H1 (cell line): ENCODE measurements around the gene CALD1. TPM values are rescaled to one million over a fixed set of nuclear protein-coding genes. Genes with fewer than 3 reads are reported as not detected.

Experiments
- CHD1 ChIP-seq: IDR thresholded peaks from 2 replicates; pipeline ENCODE4 v1.6.1; 2012; ENCODE audit warnings: low read depth, low read length, improper control_type of control experiment
- JUND ChIP-seq: IDR thresholded peaks from 2 replicates; pipeline ENCODE4 v1.6.1; 2011; ENCODE audit warnings: mild to moderate bottlenecking, improper control_type of control experiment, low read length
- SP2 ChIP-seq: IDR thresholded peaks from 2 replicates; pipeline ENCODE4 v1.6.1; 2012; ENCODE audit warnings: mild to moderate bottlenecking, low read length, inconsistent platforms
- SP4 ChIP-seq: IDR thresholded peaks from 2 replicates; pipeline ENCODE4 v1.6.1; 2012; ENCODE audit warnings: low read length, inconsistent platforms
- YY1 ChIP-seq: IDR thresholded peaks from 2 replicates; pipeline ENCODE4 v1.6.1; 2011; ENCODE audit warnings: low read depth, mild to moderate bottlenecking, low read length
- polyA plus RNA-seq, 7 experiments: library from polyadenylated mRNA; depleted of rRNA in 3 of 7; stranded (reverse) in 5 of 7; unstranded in 2 of 7; fragments of >200 nt in 5 of 7; fragments of 200-250 nt in 2 of 7; gene quantifications; 1 replicate in 5 of 7; 2 replicates in 1 of 7; 4 replicates in 1 of 7; pipeline versions ENCODE4 v1.2.1 to v1.2.3, GENCODE V29; 2011 to 2013; ENCODE audit warnings: missing spikeins in 2 of 7, mixed read lengths in 2 of 7
- total RNA-seq: library from RNA; stranded (reverse); fragmentation: NEBNext Ultra II Directional; extraction: Animal tissue kit (Norgen Biotek cat#: 25700); gene quantifications from 2 replicates; pipeline ENCODE4 v1.2.1, GENCODE V29; 2021
- TF ChIP-seq, protein P1 (sequence below): fragments of 300-600 bp; sonication (generic); IDR thresholded peaks from 2 replicates; pipeline ENCODE4 v1.7.1; 2012; ENCODE audit warnings: low read length, moderate library complexity, mild to moderate bottlenecking, inconsistent platforms; ENCODE audit not compliant: insufficient replicate concordance
- TF ChIP-seq, protein P2 (sequence below): IDR thresholded peaks from 2 replicates; pipeline ENCODE4 v1.6.1; 2011; ENCODE audit warnings: low read length, improper control_type of control experiment

CALD1 gene
- total and polyA plus RNA-seq, 2 of the 8 experiments (the other 6 are each of a cell fraction or from before 2014, with no cell fraction given): 34.3 to 177 TPM

DNA sequence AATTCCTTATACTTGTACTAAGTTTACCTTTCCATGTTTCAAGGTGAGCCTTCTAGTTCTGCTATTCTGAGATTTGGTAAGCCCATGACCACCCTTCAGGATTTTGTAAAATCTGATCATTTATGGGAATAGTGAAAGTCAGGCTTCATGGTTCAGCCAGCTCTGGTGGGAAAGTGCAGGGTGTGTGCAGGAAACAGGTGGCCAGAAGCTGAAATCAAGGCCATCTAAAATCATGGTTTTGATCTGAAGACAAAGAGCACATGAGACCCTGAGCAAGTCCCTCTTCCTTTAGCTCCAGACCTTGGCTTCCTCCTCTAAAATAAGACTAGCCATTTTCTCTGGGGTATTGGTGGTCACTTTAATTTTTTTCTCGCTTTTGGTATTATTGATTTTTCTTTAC is 91.3 kb downstream of the CALD1 start (continued):
- TF ChIP-seq, protein P1, sequence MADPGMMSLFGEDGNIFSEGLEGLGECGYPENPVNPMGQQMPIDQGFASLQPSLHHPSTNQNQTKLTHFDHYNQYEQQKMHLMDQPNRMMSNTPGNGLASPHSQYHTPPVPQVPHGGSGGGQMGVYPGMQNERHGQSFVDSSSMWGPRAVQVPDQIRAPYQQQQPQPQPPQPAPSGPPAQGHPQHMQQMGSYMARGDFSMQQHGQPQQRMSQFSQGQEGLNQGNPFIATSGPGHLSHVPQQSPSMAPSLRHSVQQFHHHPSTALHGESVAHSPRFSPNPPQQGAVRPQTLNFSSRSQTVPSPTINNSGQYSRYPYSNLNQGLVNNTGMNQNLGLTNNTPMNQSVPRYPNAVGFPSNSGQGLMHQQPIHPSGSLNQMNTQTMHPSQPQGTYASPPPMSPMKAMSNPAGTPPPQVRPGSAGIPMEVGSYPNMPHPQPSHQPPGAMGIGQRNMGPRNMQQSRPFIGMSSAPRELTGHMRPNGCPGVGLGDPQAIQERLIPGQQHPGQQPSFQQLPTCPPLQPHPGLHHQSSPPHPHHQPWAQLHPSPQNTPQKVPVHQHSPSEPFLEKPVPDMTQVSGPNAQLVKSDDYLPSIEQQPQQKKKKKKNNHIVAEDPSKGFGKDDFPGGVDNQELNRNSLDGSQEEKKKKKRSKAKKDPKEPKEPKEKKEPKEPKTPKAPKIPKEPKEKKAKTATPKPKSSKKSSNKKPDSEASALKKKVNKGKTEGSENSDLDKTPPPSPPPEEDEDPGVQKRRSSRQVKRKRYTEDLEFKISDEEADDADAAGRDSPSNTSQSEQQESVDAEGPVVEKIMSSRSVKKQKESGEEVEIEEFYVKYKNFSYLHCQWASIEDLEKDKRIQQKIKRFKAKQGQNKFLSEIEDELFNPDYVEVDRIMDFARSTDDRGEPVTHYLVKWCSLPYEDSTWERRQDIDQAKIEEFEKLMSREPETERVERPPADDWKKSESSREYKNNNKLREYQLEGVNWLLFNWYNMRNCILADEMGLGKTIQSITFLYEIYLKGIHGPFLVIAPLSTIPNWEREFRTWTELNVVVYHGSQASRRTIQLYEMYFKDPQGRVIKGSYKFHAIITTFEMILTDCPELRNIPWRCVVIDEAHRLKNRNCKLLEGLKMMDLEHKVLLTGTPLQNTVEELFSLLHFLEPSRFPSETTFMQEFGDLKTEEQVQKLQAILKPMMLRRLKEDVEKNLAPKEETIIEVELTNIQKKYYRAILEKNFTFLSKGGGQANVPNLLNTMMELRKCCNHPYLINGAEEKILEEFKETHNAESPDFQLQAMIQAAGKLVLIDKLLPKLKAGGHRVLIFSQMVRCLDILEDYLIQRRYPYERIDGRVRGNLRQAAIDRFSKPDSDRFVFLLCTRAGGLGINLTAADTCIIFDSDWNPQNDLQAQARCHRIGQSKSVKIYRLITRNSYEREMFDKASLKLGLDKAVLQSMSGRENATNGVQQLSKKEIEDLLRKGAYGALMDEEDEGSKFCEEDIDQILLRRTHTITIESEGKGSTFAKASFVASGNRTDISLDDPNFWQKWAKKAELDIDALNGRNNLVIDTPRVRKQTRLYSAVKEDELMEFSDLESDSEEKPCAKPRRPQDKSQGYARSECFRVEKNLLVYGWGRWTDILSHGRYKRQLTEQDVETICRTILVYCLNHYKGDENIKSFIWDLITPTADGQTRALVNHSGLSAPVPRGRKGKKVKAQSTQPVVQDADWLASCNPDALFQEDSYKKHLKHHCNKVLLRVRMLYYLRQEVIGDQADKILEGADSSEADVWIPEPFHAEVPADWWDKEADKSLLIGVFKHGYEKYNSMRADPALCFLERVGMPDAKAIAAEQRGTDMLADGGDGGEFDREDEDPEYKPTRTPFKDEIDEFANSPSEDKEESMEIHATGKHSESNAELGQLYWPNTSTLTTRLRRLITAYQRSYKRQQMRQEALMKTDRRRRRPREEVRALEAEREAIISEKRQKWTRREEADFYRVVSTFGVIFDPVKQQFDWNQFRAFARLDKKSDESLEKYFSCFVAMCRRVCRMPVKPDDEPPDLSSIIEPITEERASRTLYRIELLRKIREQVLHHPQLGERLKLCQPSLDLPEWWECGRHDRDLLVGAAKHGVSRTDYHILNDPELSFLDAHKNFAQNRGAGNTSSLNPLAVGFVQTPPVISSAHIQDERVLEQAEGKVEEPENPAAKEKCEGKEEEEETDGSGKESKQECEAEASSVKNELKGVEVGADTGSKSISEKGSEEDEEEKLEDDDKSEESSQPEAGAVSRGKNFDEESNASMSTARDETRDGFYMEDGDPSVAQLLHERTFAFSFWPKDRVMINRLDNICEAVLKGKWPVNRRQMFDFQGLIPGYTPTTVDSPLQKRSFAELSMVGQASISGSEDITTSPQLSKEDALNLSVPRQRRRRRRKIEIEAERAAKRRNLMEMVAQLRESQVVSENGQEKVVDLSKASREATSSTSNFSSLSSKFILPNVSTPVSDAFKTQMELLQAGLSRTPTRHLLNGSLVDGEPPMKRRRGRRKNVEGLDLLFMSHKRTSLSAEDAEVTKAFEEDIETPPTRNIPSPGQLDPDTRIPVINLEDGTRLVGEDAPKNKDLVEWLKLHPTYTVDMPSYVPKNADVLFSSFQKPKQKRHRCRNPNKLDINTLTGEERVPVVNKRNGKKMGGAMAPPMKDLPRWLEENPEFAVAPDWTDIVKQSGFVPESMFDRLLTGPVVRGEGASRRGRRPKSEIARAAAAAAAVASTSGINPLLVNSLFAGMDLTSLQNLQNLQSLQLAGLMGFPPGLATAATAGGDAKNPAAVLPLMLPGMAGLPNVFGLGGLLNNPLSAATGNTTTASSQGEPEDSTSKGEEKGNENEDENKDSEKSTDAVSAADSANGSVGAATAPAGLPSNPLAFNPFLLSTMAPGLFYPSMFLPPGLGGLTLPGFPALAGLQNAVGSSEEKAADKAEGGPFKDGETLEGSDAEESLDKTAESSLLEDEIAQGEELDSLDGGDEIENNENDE: no peak
- TF ChIP-seq YY1 (no peak), SP4 (no peak), CHD1 (no peak), JUND (no peak), SP2 (no peak)
- TF ChIP-seq, protein P2, sequence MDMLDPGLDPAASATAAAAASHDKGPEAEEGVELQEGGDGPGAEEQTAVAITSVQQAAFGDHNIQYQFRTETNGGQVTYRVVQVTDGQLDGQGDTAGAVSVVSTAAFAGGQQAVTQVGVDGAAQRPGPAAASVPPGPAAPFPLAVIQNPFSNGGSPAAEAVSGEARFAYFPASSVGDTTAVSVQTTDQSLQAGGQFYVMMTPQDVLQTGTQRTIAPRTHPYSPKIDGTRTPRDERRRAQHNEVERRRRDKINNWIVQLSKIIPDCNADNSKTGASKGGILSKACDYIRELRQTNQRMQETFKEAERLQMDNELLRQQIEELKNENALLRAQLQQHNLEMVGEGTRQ: no peak
